HepG2 (cell line): ENCODE data around the gene TAPBP. TPM values are rescaled to one million over a fixed set of nuclear protein-coding genes. Genes with fewer than 3 reads are reported as not detected.

Experiments
- CTCF ChIP-seq: sonication (generic); formaldehyde crosslinking; IDR thresholded peaks from 2 replicates; pipeline ENCODE4 v1.5.0; 2020; ENCODE audit warnings: mild to moderate bottlenecking, missing genetic modification reagents, moderate library complexity
- DZIP1 ChIP-seq: sonication (generic); formaldehyde crosslinking; IDR thresholded peaks from 2 replicates; pipeline ENCODE4 v1.5.0; 2020; ENCODE audit warnings: mild to moderate bottlenecking, missing genetic modification reagents
- E2F2 ChIP-seq: sonication (generic); formaldehyde crosslinking; IDR thresholded peaks from 2 replicates; pipeline ENCODE4 v1.4.0; 2020; ENCODE audit warnings: missing genetic modification reagents, borderline replicate concordance
- EED ChIP-seq: sonication (generic); formaldehyde crosslinking; IDR thresholded peaks from 2 replicates; pipeline ENCODE4 v1.5.0; 2020; ENCODE audit warnings: mild to moderate bottlenecking, missing genetic modification reagents
- HDAC2 ChIP-seq: sonication (generic); formaldehyde crosslinking; IDR thresholded peaks from 2 replicates; pipeline ENCODE4 v1.4.0; 2020; ENCODE audit warnings: missing genetic modification reagents
- HMG20B ChIP-seq: conservative IDR thresholded peaks from 2 replicates; pipeline ENCODE4 v1.6.1; 2016; ENCODE audit warnings: missing genetic modification reagents, missing compliant biosample characterization
- MIXL1 ChIP-seq: IDR thresholded peaks from 2 replicates; pipeline ENCODE4 v1.6.1; 2016
- MXD4 ChIP-seq: IDR thresholded peaks from 2 replicates; pipeline ENCODE4 v1.6.1; 2016; ENCODE audit warnings: mild to moderate bottlenecking, missing biosample characterization, missing genetic modification reagents
- SRSF4 ChIP-seq: fragments of 200-400 bp; formaldehyde crosslinking; IDR thresholded peaks from one replicate; pipeline ENCODE4 v1.6.1; 2018; ENCODE audit warnings: mild to moderate bottlenecking, low read depth, low read length, moderate library complexity; ENCODE audit not compliant: poor library complexity, severe bottlenecking
- TFAP4 ChIP-seq: sonication (generic); IDR thresholded peaks from 2 replicates; pipeline ENCODE4 v1.6.1; 2016; ENCODE audit warnings: low read depth, borderline replicate concordance
- TFDP1 ChIP-seq: IDR thresholded peaks from 2 replicates; pipeline ENCODE4 v1.6.1; 2016; ENCODE audit warnings: missing compliant biosample characterization, missing genetic modification reagents, borderline replicate concordance
- USF2 ChIP-seq, 2 experiments: sonication (generic) in 1 of 2; formaldehyde crosslinking in 1 of 2; IDR thresholded peaks; 2 replicates each; pipeline versions ENCODE4 v1.5.1 to v1.6.1; 2011 to 2020; ENCODE audit warnings: borderline replicate concordance in 1 of 2, low read depth in 1 of 2, low read length in 1 of 2, mild to moderate bottlenecking in 1 of 2, missing genetic modification reagents in 1 of 2, moderate library complexity in 1 of 2
- ZBTB2 ChIP-seq: sonication (generic); formaldehyde crosslinking; IDR thresholded peaks from 2 replicates; pipeline ENCODE4 v1.8.0; 2022; ENCODE audit warnings: low read depth, missing genetic modification reagents
- ZNF17 ChIP-seq: sonication (generic); formaldehyde crosslinking; IDR thresholded peaks from 2 replicates; pipeline ENCODE4 v1.5.0; 2020; ENCODE audit warnings: mild to moderate bottlenecking, missing genetic modification reagents
- ZNF768 ChIP-seq: sonication (generic); formaldehyde crosslinking; IDR thresholded peaks from 2 replicates; pipeline ENCODE4 v1.4.0; 2020; ENCODE audit warnings: missing genetic modification reagents
- ZZZ3 ChIP-seq: sonication (generic); formaldehyde crosslinking; IDR thresholded peaks from 2 replicates; pipeline ENCODE4 v1.4.0; 2020; ENCODE audit warnings: missing genetic modification reagents, mild to moderate bottlenecking, borderline replicate concordance
- polyA plus RNA-seq, 8 experiments: library from polyadenylated mRNA; depleted of rRNA in 3 of 8; stranded (reverse) in 7 of 8; unstranded in 1 of 8; fragments of >200 nt; fragmentation: Illumina TruSeq in 4 of 8; extraction: Trizol in 4 of 8; gene quantifications; 2 replicates each; pipeline versions ENCODE4 v1.2.1 to v1.2.3, GENCODE V29; 2011 to 2016; ENCODE audit warnings: low read depth in 4 of 8, missing spikeins in 1 of 8, mixed read lengths in 1 of 8; ENCODE audit not compliant: insufficient read depth in 1 of 8
- total RNA-seq, 5 experiments: library from RNA; depleted of rRNA; stranded (reverse); fragments of >200 nt; fragmentation: Illumina TruSeq; extraction: Trizol; gene quantifications; 2 replicates each; pipeline ENCODE4 v1.2.3, GENCODE V29; 2016; ENCODE audit warnings: low read depth in 1 of 5

The TAPBP gene
- total and polyA plus RNA-seq, 2 of the 13 experiments (the other 11 are each of a cell fraction or from before 2014, with no cell fraction given): 27.4 to 32.3 TPM

- TF ChIP-seq ZBTB2 (CRISPR knock-in tag) (no peak), USF2 (IDR thresholded peaks at IDR 0.05; ENCODE audit: low read depth, low read length) (no peak), USF2 (CRISPR knock-in tag; IDR thresholded peaks at IDR 0.05; ENCODE audit: borderline replicate concordance) (no peak), SRSF4 (no peak), E2F2 (CRISPR knock-in tag) (no peak), HMG20B (CRISPR knock-in tag) (no peak), MXD4 (no peak; the same call in 1 of the 2 replicates), ZNF17 (CRISPR knock-in tag) (no peak), MIXL1 (CRISPR knock-in tag) (no peak), HDAC2 (CRISPR knock-in tag) (no peak), TFDP1 (CRISPR knock-in tag) (no peak), EED (CRISPR knock-in tag) (peak; percentile 4; the same call in 1 of the 2 replicates), CTCF (CRISPR knock-in tag) (no peak), DZIP1 (CRISPR knock-in tag) (no peak), ZNF768 (no peak), ZZZ3 (CRISPR knock-in tag) (peak; percentile 8; the same call in 1 of the 2 replicates), TFAP4 (no peak)
Observed at GRCh38 chr6:33272275-33273128, 41.4 kb downstream of the TAPBP start (continued).
